IMR-90 (cell line): ENCODE measurements around the gene ATP10A. TPM values are rescaled to one million over a fixed set of nuclear protein-coding genes. Genes with fewer than 3 reads are reported as not detected.

Source experiments
- ATAC-seq: fragments of 200-7000 bp; cut with Tn5 transposase; 2 replicates; pipeline ENCODE4 v1.9.1; 2020; ENCODE audit warnings: low read depth, mild to moderate bottlenecking, moderate library complexity
- BruUV-seq: library from RNA; stranded (reverse); fragments of 400-500 nt; replicated peaks from 2 replicates; lab custom pipeline; 2021; lab: Mats Ljungman, UMichigan
- CTCF ChIA-PET: fragments of 300-600 bp; formaldehyde crosslinking; extraction: SDS; loops from one replicate; lab custom pipeline; 2021; ENCODE audit warnings: antibody characterized with exemption; lab: Yijun Ruan, JAX
- POLR2A ChIA-PET: fragments of 300-600 bp; sonication (Branson Sonifier 250); formaldehyde crosslinking; loops from one replicate; lab custom pipeline; 2022; ENCODE audit warnings: antibody characterized with exemption; ENCODE audit not compliant: unreplicated experiment; lab: Charles Lee
- DNase-seq: peaks from one replicate; pipeline ENCODE4 v3.0.0; 2013
- H2AFZ ChIP-seq: replicated peaks from 2 replicates; pipeline ENCODE3; 2013; ENCODE audit warnings: low read length, mild to moderate bottlenecking; ENCODE audit not compliant: poor library complexity
- H2AK5ac ChIP-seq: 2 replicates; pipeline ENCODE4 v1.6.1; 2013; ENCODE audit warnings: low read depth, low read length, inconsistent platforms
- H2AK9ac ChIP-seq: replicated peaks from 2 replicates; pipeline ENCODE3; 2013; ENCODE audit warnings: mild to moderate bottlenecking, low read depth, low read length, moderate library complexity; ENCODE audit not compliant: poor library complexity
- H2BK120ac ChIP-seq: 2 replicates; pipeline ENCODE4 v1.6.1; 2013; ENCODE audit warnings: low read depth, low read length, inconsistent platforms
- H2BK15ac ChIP-seq: 3 replicates; pipeline ENCODE4 v1.6.1; 2013; ENCODE audit warnings: low read depth, low read length, inconsistent platforms
- H2BK20ac ChIP-seq: 2 replicates; pipeline ENCODE4 v1.6.1; 2013; ENCODE audit warnings: low read depth, mild to moderate bottlenecking, inconsistent platforms, low read length, moderate library complexity
- H2BK5ac ChIP-seq: 2 replicates; pipeline ENCODE4 v1.6.1; 2013; ENCODE audit warnings: mild to moderate bottlenecking, low read depth, low read length, inconsistent platforms; ENCODE audit not compliant: poor library complexity, severe bottlenecking
- H3K14ac ChIP-seq: replicated peaks from 2 replicates; pipeline ENCODE4 v1.6.1; 2013; ENCODE audit warnings: low read depth, low read length, inconsistent platforms
- H3K18ac ChIP-seq: 2 replicates; pipeline ENCODE4 v1.6.1; 2013; ENCODE audit warnings: low read depth, low read length, control low read depth
- H3K23ac ChIP-seq: 2 replicates; pipeline ENCODE4 v1.6.1; 2013; ENCODE audit warnings: low read depth, low read length, inconsistent platforms
- H3K27ac ChIP-seq: 2 replicates; pipeline ENCODE4 v1.5.1; 2013; ENCODE audit warnings: mild to moderate bottlenecking, control low read depth, low read length; ENCODE audit not compliant: insufficient read depth
- H3K27me3 ChIP-seq: 2 replicates; pipeline ENCODE4 v1.6.1; 2013; ENCODE audit warnings: low read length; ENCODE audit not compliant: control insufficient read depth, insufficient read depth
- H3K36me3 ChIP-seq: 2 replicates; pipeline ENCODE4 v1.6.1; 2013; ENCODE audit warnings: low read length, mixed read lengths; ENCODE audit not compliant: control insufficient read depth, insufficient read depth
- H3K4ac ChIP-seq: 2 replicates; pipeline ENCODE4 v1.6.1; 2013; ENCODE audit warnings: low read depth, low read length, inconsistent platforms
- H3K4me1 ChIP-seq: 2 replicates; pipeline ENCODE4 v1.6.1; 2013; ENCODE audit warnings: low read length, mixed read lengths; ENCODE audit not compliant: control insufficient read depth, insufficient read depth
- H3K4me2 ChIP-seq: 2 replicates; pipeline ENCODE4 v1.6.1; 2013; ENCODE audit warnings: low read depth, mild to moderate bottlenecking, control low read depth, low read length, moderate library complexity
- H3K4me3 ChIP-seq: 2 replicates; pipeline ENCODE4 v1.5.1; 2013; ENCODE audit warnings: low read depth, mild to moderate bottlenecking, control low read depth, low read length, moderate library complexity; ENCODE audit not compliant: insufficient read depth
- H3K56ac ChIP-seq: 2 replicates; pipeline ENCODE4 v1.6.1; 2013; ENCODE audit warnings: low read length, inconsistent platforms; ENCODE audit not compliant: insufficient read depth; ENCODE audit errors: extremely low read depth
- H3K79me1 ChIP-seq, 2 experiments: 2 replicates each; pipeline ENCODE4 v1.6.1; 2013; ENCODE audit warnings: low read length in 2 of 2, inconsistent platforms in 1 of 2, low read depth in 1 of 2
- H3K9ac ChIP-seq: 2 replicates; pipeline ENCODE4 v1.6.1; 2013; ENCODE audit warnings: low read depth, low read length, control low read depth
- H3K9me1 ChIP-seq: 2 replicates; pipeline ENCODE4 v1.6.1; 2013; ENCODE audit warnings: low read length, inconsistent platforms; ENCODE audit not compliant: insufficient read depth
- H3K9me3 ChIP-seq: 2 replicates; pipeline ENCODE4 v1.6.1; 2013; ENCODE audit warnings: low read length; ENCODE audit not compliant: control insufficient read depth, insufficient read depth
- H4K20me1 ChIP-seq: 2 replicates; pipeline ENCODE4 v1.6.1; 2013; ENCODE audit warnings: low read length, inconsistent platforms; ENCODE audit not compliant: insufficient read depth
- H4K5ac ChIP-seq: 2 replicates; pipeline ENCODE4 v1.6.1; 2013; ENCODE audit warnings: mild to moderate bottlenecking, low read depth, low read length, control low read depth
- H4K8ac ChIP-seq, 2 experiments: 2 replicates each; pipeline ENCODE4 v1.6.1; 2013; ENCODE audit warnings: low read depth in 2 of 2, low read length in 2 of 2, control low read depth in 1 of 2, inconsistent platforms in 1 of 2
- H4K91ac ChIP-seq: 2 replicates; pipeline ENCODE4 v1.6.1; 2013; ENCODE audit warnings: low read depth, low read length, inconsistent platforms; ENCODE audit not compliant: insufficient read depth
- CEBPB ChIP-seq: IDR thresholded peaks from 2 replicates; pipeline ENCODE4 v1.6.1; 2012; ENCODE audit warnings: low read depth, low read length, improper control_type of control experiment
- CHD1 ChIP-seq: IDR thresholded peaks from 2 replicates; pipeline ENCODE4 v1.6.1; 2012; ENCODE audit warnings: low read depth, low read length, improper control_type of control experiment
- CTCF ChIP-seq: conservative IDR thresholded peaks from 2 replicates; pipeline ENCODE4 v1.5.1; 2012; ENCODE audit warnings: mild to moderate bottlenecking, low read depth, low read length, improper control_type of control experiment
- ELK1 ChIP-seq: fragments of 150-350 bp; IDR thresholded peaks from 2 replicates; pipeline ENCODE4 v1.6.1; 2016; ENCODE audit warnings: low read depth, mild to moderate bottlenecking, low read length, moderate library complexity, borderline replicate concordance
- MAFK ChIP-seq: IDR thresholded peaks from 2 replicates; pipeline ENCODE4 v1.6.1; 2012; ENCODE audit warnings: low read depth, low read length, improper control_type of control experiment
- MXI1 ChIP-seq: IDR thresholded peaks from 2 replicates; pipeline ENCODE4 v1.6.1; 2012; ENCODE audit warnings: low read depth, mild to moderate bottlenecking, low read length, moderate library complexity, borderline replicate concordance
- RAD21 ChIP-seq: IDR thresholded peaks from 2 replicates; pipeline ENCODE4 v1.6.1; 2012; ENCODE audit warnings: low read length, improper control_type of control experiment
- RCOR1 ChIP-seq: IDR thresholded peaks from 2 replicates; pipeline ENCODE4 v1.6.1; 2012; ENCODE audit warnings: mild to moderate bottlenecking, low read length, improper control_type of control experiment; ENCODE audit not compliant: insufficient replicate concordance
- RFX5 ChIP-seq: IDR thresholded peaks from 2 replicates; pipeline ENCODE4 v1.8.0; 2012; ENCODE audit warnings: low read depth, mild to moderate bottlenecking, low read length, moderate library complexity
- USF2 ChIP-seq: fragments of 150-350 bp; IDR thresholded peaks from 2 replicates; pipeline ENCODE4 v1.6.1; 2017; ENCODE audit warnings: mild to moderate bottlenecking, antibody characterized with exemption, low read length, low read depth
- WGBS, 2 experiments: methylation state at CpG; one replicate each; pipeline versions ENCODE4 v1.1.5 to v1.1.7; 2013; ENCODE audit warnings: missing lambda C conversion rate in 2 of 2; ENCODE audit not compliant: insufficient read length in 1 of 2; ENCODE audit errors: extremely low coverage in 2 of 2; 5-methylcytosine and 5-hydroxymethylcytosine counted together
- dilution Hi-C: fragments of 300-500 bp; cut with HindIII; formaldehyde crosslinking; loops from one replicate; pipeline ENCODE4 v1.14.3; 2018; ENCODE audit warnings: low sequenced_read_pairs; ENCODE audit not compliant: unreplicated experiment
- in situ Hi-C: fragments of 300-500 bp; cut with MboI; formaldehyde crosslinking; loops from 3 replicates; pipeline ENCODE4 v1.14.3; 2019; ENCODE audit warnings: low sequenced_read_pairs, inconsistent platforms, mixed read lengths
- intact Hi-C: fragments of 100-400 bp; cut with micrococcal nuclease; formaldehyde crosslinking; loops from 2 replicates; pipeline ENCODE4 v1.10.0; 2022
- polyA plus RNA-seq, 3 experiments: library from polyadenylated mRNA; depleted of rRNA; stranded (reverse); fragments of >200 nt; gene quantifications; 2 replicates each; pipeline ENCODE4 v1.2.3, GENCODE V29; 2012; ENCODE audit warnings: low replicate concordance in 1 of 3
- total RNA-seq: library from RNA; depleted of rRNA; stranded (reverse); fragments of >200 nt; gene quantifications from 2 replicates; pipeline ENCODE4 v1.2.3, GENCODE V29; 2012

Gene ATP10A
- total and polyA plus RNA-seq, 2 of the 4 experiments (the other 2 are of a cell fraction) = 13.8 to 16.0 TPM

GRCh38 chr15:25712192-25712960, 150.8 kb downstream of the ATP10A start:
- Histone ChIP-seq H2BK20ac (no peak overlapping the region), H4K91ac (no peak overlapping the region), H3K4me1 (peaks cover 3% of the 10 kb centered on the region), H3K18ac (no peak overlapping the region), H2AK9ac (no peak overlapping the region), H3K9ac (no peak overlapping the region), H3K9me1 (peaks cover 12% of the 10 kb centered on the region), H3K9me3 (no peaks in the 10 kb centered on the region), H2BK5ac (no peak overlapping the region), H4K8ac (no peak overlapping the region), H2BK15ac (no peak overlapping the region), H4K5ac (no peak overlapping the region), H3K36me3 (peaks cover 4% of the 10 kb centered on the region; the same call in 1 of the 2 replicates), H2AK5ac (no peak overlapping the region), H3K14ac (no peak overlapping the region), H3K27me3 (no peaks in the 10 kb centered on the region), H4K20me1 (no peaks in the 10 kb centered on the region), H3K27ac (no peak overlapping the region), H2AFZ (no peak overlapping the region), H2BK120ac (no peak overlapping the region), H3K23ac (no peak overlapping the region), H3K56ac (no peak overlapping the region), H3K4ac (no peak overlapping the region), H3K4me3 (no peak overlapping the region), H3K4me2 (no peak overlapping the region), H3K79me1 (peaks cover 0 to 9% of the 10 kb centered on the region in 2 experiments; a peak in 3 of 4 replicates)
- TF ChIP-seq CEBPB = no peak
- TF ChIP-seq RCOR1 = no peak
- no peak for TF ChIP-seq CTCF
- no peak for TF ChIP-seq USF2
- TF ChIP-seq CHD1 = no peak
- no peak for TF ChIP-seq RFX5
- no peak for TF ChIP-seq ELK1
- no peak for TF ChIP-seq MXI1
- no peak for TF ChIP-seq RAD21
- no peak for TF ChIP-seq MAFK
- CTCF ChIA-PET = no interaction called here
- intact Hi-C loops = no loop called here
- in situ Hi-C loops = loop anchor here (25.0 kb wide), 1 partner anchor 550 kb away; no protein-coding TSS in a partner anchor
- no TSS peak for BruUV-seq
- no peak for DNase-seq
- dilution Hi-C loops = no loop called here
- no CpG with 5 or more reads among the region's 9 CpGs for WGBS, 2 experiments
- no peak for ATAC-seq
- POLR2A ChIA-PET = no interaction called here
